ENCODE data around the gene TMPRSS12. TPM values are rescaled to one million over a fixed set of nuclear protein-coding genes. Genes with fewer than 3 reads are reported as not detected.

The TMPRSS12 gene
- total and polyA plus RNA-seq, 2 experiments from 2014 or later: not detected

- Mint-ChIP-seq H3K4me3 (no peak overlapping the region), H3K27ac (no peak overlapping the region), H3K36me3 (ENCODE audit: low read depth) (peaks cover 45% of the 10 kb centered on the region), H3K9me3 (peaks cover 48% of the 10 kb centered on the region), H3K4me1 (peaks cover 13% of the 10 kb centered on the region), H3K27me3 (ENCODE audit: insufficient read depth, low read depth, poor library complexity) (peaks cover 3% of the 10 kb centered on the region)
- H3K27ac ChIP-seq (ENCODE audit: low read depth): no peak overlapping the region
- H3K4me3 ChIP-seq: no peak overlapping the region
- H4K20me1 ChIP-seq (replicated peaks; ENCODE audit: insufficient read depth): no peaks in the 10 kb centered on the region
- H3K4me2 ChIP-seq: no peak overlapping the region
- no peak for TF ChIP-seq NANOG (IDR thresholded peaks at IDR 0.05; ENCODE audit: borderline replicate concordance)
- no peak for TF ChIP-seq POLR2AphosphoS5 (IDR thresholded peaks at IDR 0.05; ENCODE audit: low read depth)
- ATAC-seq (no peak), DNase-seq (ENCODE audit: low spot score) (no peak)
- H2AFZ ChIP-seq: no peak overlapping the region
- peaks cover 22% of the 10 kb centered on the region for H3K4me1 ChIP-seq (ENCODE audit: insufficient read depth)
- no peaks in the 10 kb centered on the region for H3K9me2 ChIP-seq (ENCODE audit: insufficient read depth)
- peaks cover 4% of the 10 kb centered on the region; the same call in 1 of the 2 replicates for H3K36me3 ChIP-seq (ENCODE audit: insufficient read depth)
- no peaks in the 10 kb centered on the region for H3K27me3 ChIP-seq (ENCODE audit: insufficient read depth)
- no peaks in the 10 kb centered on the region for H3K79me2 ChIP-seq (replicated peaks; ENCODE audit: insufficient read depth)
- H3F3A ChIP-seq (replicated peaks; ENCODE audit: low read depth): 0 out of 2 replicates have a peak, but pooled peaks cover 4% of the 10 kb centered on the region
Observed at GRCh38 chr12:50918584-50919316, 76.0 kb downstream of the TMPRSS12 start.

GRCh38 chr12:50922820-50923219 lies 80.1 kb downstream of the TMPRSS12 start:
- Histone ChIP-seq H3F3A (replicated peaks; ENCODE audit: low read depth) (0 out of 2 replicates have a peak, but pooled peaks cover 16% of the 10 kb centered on the region), H3K27me3 (ENCODE audit: insufficient read depth) (no peaks in the 10 kb centered on the region), H2AFZ (0 out of 2 replicates have a peak overlapping the region, but pooled peaks have one; percentile 72), H3K4me2 (no peak overlapping the region), H3K79me2 (replicated peaks; ENCODE audit: insufficient read depth) (peaks cover 27% of the 10 kb centered on the region), H3K4me1 (ENCODE audit: insufficient read depth) (peaks cover 47% of the 10 kb centered on the region), H3K27ac (ENCODE audit: low read depth) (peak overlapping the region; percentile 91; the same call in 1 of the 2 replicates), H3K9me2 (ENCODE audit: insufficient read depth) (no peaks in the 10 kb centered on the region), H3K36me3 (ENCODE audit: insufficient read depth) (no peaks in the 10 kb centered on the region), H4K20me1 (replicated peaks; ENCODE audit: insufficient read depth) (no peaks in the 10 kb centered on the region), H3K4me3 (no peak overlapping the region)
- ATAC-seq: no peak
- Mint-ChIP-seq H3K4me1 (peaks cover 32% of the 10 kb centered on the region), H3K27me3 (ENCODE audit: insufficient read depth, low read depth, poor library complexity) (peaks cover 5% of the 10 kb centered on the region), H3K36me3 (ENCODE audit: low read depth) (peaks cover 10% of the 10 kb centered on the region), H3K4me3 (no peak overlapping the region; the same call in 2 of the 3 replicates), H3K9me3 (peaks cover 12% of the 10 kb centered on the region), H3K27ac (peak overlapping the region; percentile 89)
- no peak for DNase-seq (ENCODE audit: low spot score)
- TF ChIP-seq POLR2AphosphoS5 (IDR thresholded peaks at IDR 0.05; ENCODE audit: low read depth) (no peak), ZNF114 (CRISPR knock-in tag; IDR thresholded peaks at IDR 0.05) (no peak)

- Histone ChIP-seq H4K20me1 (replicated peaks; ENCODE audit: insufficient read depth) (no peaks in the 10 kb centered on the region), H3K79me2 (replicated peaks; ENCODE audit: insufficient read depth) (peaks cover 34% of the 10 kb centered on the region), H3K4me2 (peak overlapping the region; percentile 91), H3F3A (replicated peaks; ENCODE audit: low read depth) (0 out of 2 replicates have a peak, but pooled peaks cover 16% of the 10 kb centered on the region), H3K27ac (ENCODE audit: low read depth) (peak overlapping the region; percentile 91), H2AFZ (no peak overlapping the region), H3K27me3 (ENCODE audit: insufficient read depth) (no peaks in the 10 kb centered on the region), H3K4me1 (ENCODE audit: insufficient read depth) (peaks cover 51% of the 10 kb centered on the region), H3K9me2 (ENCODE audit: insufficient read depth) (no peaks in the 10 kb centered on the region), H3K36me3 (ENCODE audit: insufficient read depth) (no peaks in the 10 kb centered on the region), H3K4me3 (peak overlapping the region; percentile 63)
- peaks cover 5% of the 10 kb centered on the region; the same call in 2 of the 3 replicates for H3K9me3 Mint-ChIP-seq
- peaks cover 4% of the 10 kb centered on the region; the same call in 2 of the 3 replicates for H3K36me3 Mint-ChIP-seq (ENCODE audit: low read depth)
- ATAC-seq (no peak; the same call in 2 of the 3 replicates), DNase-seq (ENCODE audit: low spot score) (no peak)
- peaks cover 2% of the 10 kb centered on the region for H3K27me3 Mint-ChIP-seq (ENCODE audit: insufficient read depth, low read depth, poor library complexity)
- H3K4me1 Mint-ChIP-seq: peaks cover 37% of the 10 kb centered on the region
- H3K4me3 Mint-ChIP-seq: peak overlapping the region; percentile 82
- peak overlapping the region; percentile 88 for H3K27ac Mint-ChIP-seq
- no peak for TF ChIP-seq EZH2phosphoT487 (IDR thresholded peaks at IDR 0.05; ENCODE audit: unreplicated experiment)
- TF ChIP-seq EZH2 (IDR thresholded peaks at IDR 0.05; ENCODE audit: low read depth, unreplicated experiment): no peak
- TF ChIP-seq JUNB (IDR thresholded peaks at IDR 0.05; ENCODE audit: unreplicated experiment): no peak
- no peak for TF ChIP-seq ZNF462 (CRISPR knock-in tag; IDR thresholded peaks at IDR 0.05)
- TF ChIP-seq NANOG (IDR thresholded peaks at IDR 0.05; ENCODE audit: borderline replicate concordance): no peak
- no peak for TF ChIP-seq ZNF114 (CRISPR knock-in tag; IDR thresholded peaks at IDR 0.05)
Observed at GRCh38 chr12:50923361-50924130, 80.8 kb downstream of the TMPRSS12 start.
